ENCODE measurements around the gene LTBP3. TPM values are rescaled to one million over a fixed set of nuclear protein-coding genes. Genes with fewer than 3 reads are reported as not detected.

LTBP3 gene
- total RNA-seq, 1 donor from 2014 or later = 19.4 TPM

GRCh38 chr11:65506772-65507505 lies 51.2 kb downstream of the LTBP3 start:
- DNase-seq (ENCODE audit: low read depth, low spot score) = peak; percentile 50

- DNase-seq (ENCODE audit: low read depth, low spot score) = no peak
Observed at GRCh38 chr11:65506290-65506771, 51.8 kb downstream of the LTBP3 start.

DNA sequence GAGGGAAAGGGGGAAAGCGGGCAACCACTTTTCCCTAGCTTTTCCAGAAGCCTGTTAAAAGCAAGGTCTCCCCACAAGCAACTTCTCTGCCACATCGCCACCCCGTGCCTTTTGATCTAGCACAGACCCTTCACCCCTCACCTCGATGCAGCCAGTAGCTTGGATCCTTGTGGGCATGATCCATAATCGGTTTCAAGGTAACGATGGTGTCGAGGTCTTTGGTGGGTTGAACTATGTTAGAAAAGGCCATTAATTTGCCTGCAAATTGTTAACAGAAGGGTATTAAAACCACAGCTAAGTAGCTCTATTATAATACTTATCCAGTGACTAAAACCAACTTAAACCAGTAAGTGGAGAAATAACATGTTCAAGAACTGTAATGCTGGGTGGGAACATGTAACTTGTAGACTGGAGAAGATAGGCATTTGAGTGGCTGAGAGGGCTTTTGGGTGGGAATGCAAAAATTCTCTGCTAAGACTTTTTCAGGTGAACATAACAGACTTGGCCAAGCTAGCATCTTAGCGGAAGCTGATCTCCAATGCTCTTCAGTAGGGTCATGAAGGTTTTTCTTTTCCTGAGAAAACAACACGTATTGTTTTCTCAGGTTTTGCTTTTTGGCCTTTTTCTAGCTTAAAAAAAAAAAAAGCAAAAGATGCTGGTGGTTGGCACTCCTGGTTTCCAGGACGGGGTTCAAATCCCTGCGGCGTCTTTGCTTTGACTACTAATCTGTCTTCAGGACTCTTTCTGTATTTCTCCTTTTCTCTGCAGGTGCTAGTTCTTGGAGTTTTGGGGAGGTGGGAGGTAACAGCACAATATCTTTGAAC lies 52.5 kb downstream of the LTBP3 start:
- no peak for DNase-seq (ENCODE audit: low read depth, low spot score)

GRCh38 chr11:65504674-65505465 lies 53.3 kb downstream of the LTBP3 start:
- no peak for DNase-seq (ENCODE audit: low read depth, low spot score)

GRCh38 chr11:65503949-65504673 lies 54.0 kb downstream of the LTBP3 start:
- no peak for DNase-seq (ENCODE audit: low read depth, low spot score)

DNA sequence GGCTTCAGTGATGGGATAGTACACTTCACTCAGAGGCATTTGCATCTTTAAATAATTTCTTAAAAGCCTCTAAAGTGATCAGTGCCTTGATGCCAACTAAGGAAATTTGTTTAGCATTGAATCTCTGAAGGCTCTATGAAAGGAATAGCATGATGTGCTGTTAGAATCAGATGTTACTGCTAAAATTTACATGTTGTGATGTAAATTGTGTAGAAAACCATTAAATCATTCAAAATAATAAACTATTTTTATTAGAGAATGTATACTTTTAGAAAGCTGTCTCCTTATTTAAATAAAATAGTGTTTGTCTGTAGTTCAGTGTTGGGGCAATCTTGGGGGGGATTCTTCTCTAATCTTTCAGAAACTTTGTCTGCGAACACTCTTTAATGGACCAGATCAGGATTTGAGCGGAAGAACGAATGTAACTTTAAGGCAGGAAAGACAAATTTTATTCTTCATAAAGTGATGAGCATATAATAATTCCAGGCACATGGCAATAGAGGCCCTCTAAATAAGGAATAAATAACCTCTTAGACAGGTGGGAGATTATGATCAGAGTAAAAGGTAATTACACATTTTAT lies 54.7 kb downstream of the LTBP3 start:
- DNase-seq (ENCODE audit: low read depth, low spot score) = no peak

DNA sequence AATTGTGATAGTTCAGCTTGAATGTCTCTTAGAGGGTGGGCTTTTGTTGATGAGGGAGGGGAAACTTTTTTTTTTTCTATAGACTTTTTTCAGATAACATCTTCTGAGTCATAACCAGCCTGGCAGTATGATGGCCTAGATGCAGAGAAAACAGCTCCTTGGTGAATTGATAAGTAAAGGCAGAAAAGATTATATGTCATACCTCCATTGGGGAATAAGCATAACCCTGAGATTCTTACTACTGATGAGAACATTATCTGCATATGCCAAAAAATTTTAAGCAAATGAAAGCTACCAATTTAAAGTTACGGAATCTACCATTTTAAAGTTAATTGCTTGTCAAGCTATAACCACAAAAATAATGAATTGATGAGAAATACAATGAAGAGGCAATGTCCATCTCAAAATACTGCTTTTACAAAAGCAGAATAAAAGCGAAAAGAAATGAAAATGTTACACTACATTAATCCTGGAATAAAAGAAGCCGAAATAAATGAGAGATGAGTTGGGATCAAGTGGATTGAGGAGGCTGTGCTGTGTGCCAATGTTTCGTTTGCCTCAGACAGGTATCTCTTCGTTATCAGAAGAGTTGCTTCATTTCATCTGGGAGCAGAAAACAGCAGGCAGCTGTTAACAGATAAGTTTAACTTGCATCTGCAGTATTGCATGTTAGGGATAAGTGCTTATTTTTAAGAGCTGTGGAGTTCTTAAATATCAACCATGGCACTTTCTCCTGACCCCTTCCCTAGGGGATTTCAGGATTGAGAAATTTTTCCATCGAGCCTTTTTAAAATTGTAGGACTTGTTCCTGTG lies 55.4 kb downstream of the LTBP3 start:
- DNase-seq (ENCODE audit: low read depth, low spot score) = no peak

DNA sequence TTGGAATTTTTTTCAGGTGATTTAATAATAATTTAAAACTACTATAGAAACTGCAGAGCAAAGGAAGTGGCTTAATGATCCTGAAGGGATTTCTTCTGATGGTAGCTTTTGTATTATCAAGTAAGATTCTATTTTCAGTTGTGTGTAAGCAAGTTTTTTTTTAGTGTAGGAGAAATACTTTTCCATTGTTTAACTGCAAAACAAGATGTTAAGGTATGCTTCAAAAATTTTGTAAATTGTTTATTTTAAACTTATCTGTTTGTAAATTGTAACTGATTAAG lies 55.9 kb downstream of the LTBP3 start:
- DNase-seq (ENCODE audit: low read depth, low spot score) = no peak

- no peak for DNase-seq (ENCODE audit: low read depth, low spot score)
Observed at GRCh38 chr11:65501472-65502273, 56.5 kb downstream of the LTBP3 start.

DNA sequence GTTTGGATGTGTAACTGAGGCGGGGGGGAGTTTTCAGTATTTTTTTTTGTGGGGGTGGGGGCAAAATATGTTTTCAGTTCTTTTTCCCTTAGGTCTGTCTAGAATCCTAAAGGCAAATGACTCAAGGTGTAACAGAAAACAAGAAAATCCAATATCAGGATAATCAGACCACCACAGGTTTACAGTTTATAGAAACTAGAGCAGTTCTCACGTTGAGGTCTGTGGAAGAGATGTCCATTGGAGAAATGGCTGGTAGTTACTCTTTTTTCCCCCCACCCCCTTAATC lies 57.0 kb downstream of the LTBP3 start:
- no peak for DNase-seq (ENCODE audit: low read depth, low spot score)

DNA sequence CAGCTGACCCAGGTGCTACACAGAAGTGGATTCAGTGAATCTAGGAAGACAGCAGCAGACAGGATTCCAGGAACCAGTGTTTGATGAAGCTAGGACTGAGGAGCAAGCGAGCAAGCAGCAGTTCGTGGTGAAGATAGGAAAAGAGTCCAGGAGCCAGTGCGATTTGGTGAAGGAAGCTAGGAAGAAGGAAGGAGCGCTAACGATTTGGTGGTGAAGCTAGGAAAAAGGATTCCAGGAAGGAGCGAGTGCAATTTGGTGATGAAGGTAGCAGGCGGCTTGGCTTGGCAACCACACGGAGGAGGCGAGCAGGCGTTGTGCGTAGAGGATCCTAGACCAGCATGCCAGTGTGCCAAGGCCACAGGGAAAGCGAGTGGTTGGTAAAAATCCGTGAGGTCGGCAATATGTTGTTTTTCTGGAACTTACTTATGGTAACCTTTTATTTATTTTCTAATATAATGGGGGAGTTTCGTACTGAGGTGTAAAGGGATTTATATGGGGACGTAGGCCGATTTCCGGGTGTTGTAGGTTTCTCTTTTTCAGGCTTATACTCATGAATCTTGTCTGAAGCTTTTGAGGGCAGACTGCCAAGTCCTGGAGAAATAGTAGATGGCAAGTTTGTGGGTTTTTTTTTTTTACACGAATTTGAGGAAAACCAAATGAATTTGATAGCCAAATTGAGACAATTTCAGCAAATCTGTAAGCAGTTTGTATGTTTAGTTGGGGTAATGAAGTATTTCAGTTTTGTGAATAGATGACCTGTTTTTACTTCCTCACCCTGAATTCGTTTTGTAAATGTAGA lies 57.6 kb downstream of the LTBP3 start:
- DNase-seq (ENCODE audit: low read depth, low spot score) = no peak

DNA sequence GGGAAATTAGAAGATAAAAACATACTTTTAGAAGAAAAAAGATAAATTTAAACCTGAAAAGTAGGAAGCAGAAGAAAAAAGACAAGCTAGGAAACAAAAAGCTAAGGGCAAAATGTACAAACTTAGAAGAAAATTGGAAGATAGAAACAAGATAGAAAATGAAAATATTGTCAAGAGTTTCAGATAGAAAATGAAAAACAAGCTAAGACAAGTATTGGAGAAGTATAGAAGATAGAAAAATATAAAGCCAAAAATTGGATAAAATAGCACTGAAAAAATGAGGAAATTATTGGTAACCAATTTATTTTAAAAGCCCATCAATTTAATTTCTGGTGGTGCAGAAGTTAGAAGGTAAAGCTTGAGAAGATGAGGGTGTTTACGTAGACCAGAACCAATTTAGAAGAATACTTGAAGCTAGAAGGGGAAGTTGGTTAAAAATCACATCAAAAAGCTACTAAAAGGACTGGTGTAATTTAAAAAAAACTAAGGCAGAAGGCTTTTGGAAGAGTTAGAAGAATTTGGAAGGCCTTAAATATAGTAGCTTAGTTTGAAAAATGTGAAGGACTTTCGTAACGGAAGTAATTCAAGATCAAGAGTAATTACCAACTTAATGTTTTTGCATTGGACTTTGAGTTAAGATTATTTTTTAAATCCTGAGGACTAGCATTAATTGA lies 58.3 kb downstream of the LTBP3 start:
- DNase-seq (ENCODE audit: low read depth, low spot score) = no peak

GRCh38 chr11:65498977-65499712 lies 59.0 kb downstream of the LTBP3 start, which contains the start of gene MALAT1:
Gene MALAT1, plus strand, starts transcription at chr11:65499045.
- no peak for DNase-seq (ENCODE audit: low read depth, low spot score)

DNA sequence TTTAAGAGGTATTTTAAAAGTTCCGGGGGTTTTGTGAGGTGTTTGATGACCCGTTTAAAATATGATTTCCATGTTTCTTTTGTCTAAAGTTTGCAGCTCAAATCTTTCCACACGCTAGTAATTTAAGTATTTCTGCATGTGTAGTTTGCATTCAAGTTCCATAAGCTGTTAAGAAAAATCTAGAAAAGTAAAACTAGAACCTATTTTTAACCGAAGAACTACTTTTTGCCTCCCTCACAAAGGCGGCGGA lies 59.5 kb downstream of the LTBP3 start:
- DNase-seq (ENCODE audit: low read depth, low spot score) = no peak

DNA sequence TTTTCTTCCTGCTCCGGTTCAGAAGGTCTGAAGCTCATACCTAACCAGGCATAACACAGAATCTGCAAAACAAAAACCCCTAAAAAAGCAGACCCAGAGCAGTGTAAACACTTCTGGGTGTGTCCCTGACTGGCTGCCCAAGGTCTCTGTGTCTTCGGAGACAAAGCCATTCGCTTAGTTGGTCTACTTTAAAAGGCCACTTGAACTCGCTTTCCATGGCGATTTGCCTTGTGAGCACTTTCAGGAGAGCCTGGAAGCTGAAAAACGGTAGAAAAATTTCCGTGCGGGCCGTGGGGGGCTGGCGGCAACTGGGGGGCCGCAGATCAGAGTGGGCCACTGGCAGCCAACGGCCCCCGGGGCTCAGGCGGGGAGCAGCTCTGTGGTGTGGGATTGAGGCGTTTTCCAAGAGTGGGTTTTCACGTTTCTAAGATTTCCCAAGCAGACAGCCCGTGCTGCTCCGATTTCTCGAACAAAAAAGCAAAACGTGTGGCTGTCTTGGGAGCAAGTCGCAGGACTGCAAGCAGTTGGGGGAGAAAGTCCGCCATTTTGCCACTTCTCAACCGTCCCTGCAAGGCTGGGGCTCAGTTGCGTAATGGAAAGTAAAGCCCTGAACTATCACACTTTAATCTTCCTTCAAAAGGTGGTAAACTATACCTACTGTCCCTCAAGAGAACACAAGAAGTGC lies 60.0 kb downstream of the LTBP3 start:
- DNase-seq (ENCODE audit: low read depth, low spot score) = no peak

DNA sequence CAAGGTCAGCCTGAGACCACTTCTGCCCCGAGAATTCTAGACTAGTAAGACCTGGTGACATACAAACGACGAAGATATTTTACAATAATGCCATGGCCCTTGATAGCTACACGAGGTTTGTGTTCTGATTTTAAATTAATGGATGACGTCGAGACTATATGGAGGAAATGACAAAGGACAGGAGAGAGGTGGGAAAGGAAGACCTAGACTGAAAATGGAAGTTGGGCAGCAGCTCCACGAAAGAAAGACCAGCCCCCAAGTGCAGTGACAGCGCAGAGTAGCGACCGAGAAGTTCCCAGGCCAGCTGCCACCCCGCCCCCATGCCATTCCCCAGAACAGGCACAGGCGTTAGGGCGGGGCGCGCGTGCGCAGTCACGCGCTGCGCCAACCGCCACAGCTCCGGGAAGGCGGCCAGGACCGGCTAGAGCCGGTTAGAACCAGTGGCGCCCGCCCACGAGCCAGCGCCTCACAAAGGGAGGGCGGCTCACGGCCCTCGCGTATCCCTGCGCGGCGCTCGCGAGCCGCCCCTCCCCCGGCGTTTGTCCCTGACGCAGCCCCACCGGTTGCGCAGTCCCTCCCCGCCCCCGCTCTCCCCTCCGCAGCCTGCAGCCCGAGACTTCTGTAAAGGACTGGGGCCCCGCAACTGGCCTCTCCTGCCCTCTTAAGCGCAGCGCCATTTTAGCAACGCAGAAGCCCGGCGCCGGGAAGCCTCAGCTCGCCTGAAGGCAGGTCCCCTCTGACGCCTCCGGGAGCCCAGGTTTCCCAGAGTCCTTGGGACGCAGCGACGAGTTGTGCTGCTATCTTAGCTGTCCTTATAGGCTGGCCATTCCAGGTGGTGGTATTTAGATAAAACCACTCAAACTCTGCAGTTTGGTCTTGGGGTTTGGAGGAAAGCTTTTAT lies 60.8 kb downstream of the LTBP3 start:
- DNase-seq (ENCODE audit: low read depth, low spot score) = peak; percentile 95
